ENCODE data around the gene SPDYE16. TPM values are rescaled to one million over a fixed set of nuclear protein-coding genes. Genes with fewer than 3 reads are reported as not detected.
"Not testable (repeated sequence)": the region's sequence is repeated elsewhere in the genome, so short reads cannot be mapped to it uniquely, and the experiment has no call there.

Gene SPDYE16, protein sequence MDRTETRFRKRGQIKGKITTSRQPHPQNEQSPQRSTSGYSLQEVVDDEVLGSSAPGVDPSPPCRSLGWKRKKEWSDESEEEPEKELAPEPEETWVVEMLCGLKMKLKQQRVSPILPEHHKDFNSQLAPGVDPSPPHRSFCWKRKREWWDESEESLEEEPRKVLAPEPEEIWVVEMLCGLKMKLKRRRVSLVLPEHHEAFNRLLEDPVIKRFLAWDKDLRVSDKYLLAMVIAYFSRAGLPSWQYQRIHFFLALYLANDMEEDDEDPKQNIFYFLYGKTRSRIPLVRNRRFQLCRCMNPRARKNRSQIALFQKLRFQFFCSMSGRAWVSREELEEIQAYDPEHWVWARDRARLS
- under 1 TPM; 0.41 to 0.51 TPM for total RNA-seq

DNA sequence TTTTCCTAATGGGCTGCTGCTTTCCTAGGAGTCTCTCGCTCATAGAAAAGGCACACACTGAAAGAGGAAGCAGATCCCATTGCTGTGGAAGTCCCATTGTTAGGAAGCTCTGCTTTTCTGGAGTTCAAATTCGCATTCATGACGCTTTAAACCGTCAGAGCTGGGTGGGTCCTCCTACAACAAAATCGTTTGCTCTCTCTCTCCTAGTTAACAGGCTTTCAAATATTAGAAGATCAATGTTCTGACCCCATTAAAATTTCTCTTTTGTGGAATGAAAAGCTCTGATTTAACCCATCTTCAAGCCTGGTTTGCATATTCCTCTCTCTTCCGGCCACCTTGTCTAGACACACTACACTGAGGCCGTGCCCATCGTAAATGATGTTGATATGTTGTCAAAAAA lies at the start of gene SPDYE16:
TSS of gene SPDYE16 (minus strand) at position 101 of the 400 bp plus-strand sequence. CDS start 1,838 bp downstream, outside the sequence.
- H3K27me3 ChIP-seq (replicated peaks; ENCODE audit: insufficient read depth); DNase-seq (ENCODE audit: low spot score); H3K4me3 ChIP-seq; intact Hi-C loops (cut with DNase I); H3K27ac ChIP-seq; H3K4me1 ChIP-seq (replicated peaks); H3K36me3 ChIP-seq; H3K9me3 ChIP-seq: not testable (repeated sequence)
- no CpG with 5 or more reads among the region's 8 CpGs for WGBS

DNA sequence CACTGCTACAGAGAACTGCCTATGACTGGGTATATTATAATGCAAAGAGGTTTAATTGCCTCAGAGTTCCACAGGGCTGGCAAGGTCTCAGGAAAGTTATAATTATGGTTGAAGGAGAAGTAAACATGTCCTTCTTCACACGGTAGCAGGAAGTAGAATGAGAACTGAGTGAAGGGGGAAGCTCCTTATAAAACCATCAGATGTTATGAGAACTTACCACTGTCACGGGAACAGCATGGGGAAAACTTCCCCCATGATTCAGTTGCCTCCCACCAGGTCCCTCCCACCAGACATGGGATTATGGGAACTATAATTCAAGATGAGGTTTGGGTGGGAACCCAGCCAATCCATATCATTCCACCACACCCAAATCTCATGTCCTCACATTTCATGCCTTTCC lies 49.6 kb upstream of the SPDYE16 start:
- H3K27ac ChIP-seq; H3K27me3 ChIP-seq (replicated peaks; ENCODE audit: insufficient read depth); H3K9me3 ChIP-seq; H3K4me3 ChIP-seq; intact Hi-C loops (cut with DNase I); H3K4me1 ChIP-seq (replicated peaks); H3K36me3 ChIP-seq; DNase-seq (ENCODE audit: low spot score): not testable (repeated sequence)
- 45% methylated on average over 2 of the region's 2 CpGs for WGBS

- 91% methylated on average over 2 of the region's 2 CpGs for WGBS
- intact Hi-C loops (cut with DNase I); H3K36me3 ChIP-seq; H3K9me3 ChIP-seq; DNase-seq (ENCODE audit: low spot score); H3K27ac ChIP-seq; H3K4me3 ChIP-seq; H3K4me1 ChIP-seq (replicated peaks); H3K27me3 ChIP-seq (replicated peaks; ENCODE audit: insufficient read depth): not testable (repeated sequence)
These were observed 48.7 kb upstream of the SPDYE16 start for GRCh38 chr7:76591602-76592304.

- DNase-seq (ENCODE audit: low spot score); H3K4me3 ChIP-seq; H3K27me3 ChIP-seq (replicated peaks; ENCODE audit: insufficient read depth); H3K27ac ChIP-seq; H3K4me1 ChIP-seq (replicated peaks); intact Hi-C loops (cut with DNase I); H3K9me3 ChIP-seq; H3K36me3 ChIP-seq: not testable (repeated sequence)
- 97% methylated on average over 3 of the region's 3 CpGs for WGBS
These were observed 47.9 kb upstream of the SPDYE16 start for GRCh38 chr7:76591033-76591432.

GRCh38 chr7:76588586-76588985 lies 45.5 kb upstream of the SPDYE16 start:
- WGBS, result 14% methylated on average over 1 of the region's 1 CpG
- H3K27me3 ChIP-seq (replicated peaks; ENCODE audit: insufficient read depth); intact Hi-C loops (cut with DNase I); H3K27ac ChIP-seq; H3K4me1 ChIP-seq (replicated peaks); DNase-seq (ENCODE audit: low spot score); H3K9me3 ChIP-seq; H3K36me3 ChIP-seq; H3K4me3 ChIP-seq: not testable (repeated sequence)

GRCh38 chr7:76586585-76587315 lies 43.7 kb upstream of the SPDYE16 start:
- H3K27me3 ChIP-seq (replicated peaks; ENCODE audit: insufficient read depth); H3K27ac ChIP-seq; H3K36me3 ChIP-seq; intact Hi-C loops (cut with DNase I); H3K9me3 ChIP-seq; H3K4me3 ChIP-seq; DNase-seq (ENCODE audit: low spot score); H3K4me1 ChIP-seq (replicated peaks): not testable (repeated sequence)
- WGBS, result 78% methylated on average over 2 of the region's 2 CpGs

- TF ChIP-seq POLR2AphosphoS5 (IDR thresholded peaks at IDR 0.05), result peak; percentile 25
- DNase-seq (ENCODE audit: low spot score); H3K4me3 ChIP-seq; intact Hi-C loops (cut with DNase I); H3K9me3 ChIP-seq; H3K4me1 ChIP-seq (replicated peaks); H3K36me3 ChIP-seq; H3K27me3 ChIP-seq (replicated peaks; ENCODE audit: insufficient read depth): not testable (repeated sequence)
- 40% methylated on average over 5 of the region's 5 CpGs for WGBS
- peak overlapping the region in 1 of 2 donors; percentile 30 for H3K27ac ChIP-seq
These were observed 40.7 kb upstream of the SPDYE16 start for GRCh38 chr7:76583636-76584281.

Data from prostate gland (tissue), 2 donors.